MM.1S (cell line): ENCODE data around the gene CLASP1.

Experiments
- DNase-seq: peaks from one replicate; pipeline ENCODE4 v3.0.0-alpha.2; 2015
- H2AFZ ChIP-seq: fragments of 300-600 bp; sonication (generic); 2 replicates; pipeline ENCODE4 v1.6.0; 2016; ENCODE audit warnings: antibody characterized with exemption, low read length
- H3F3A ChIP-seq: fragments of 300-600 bp; sonication (generic); 2 replicates; pipeline ENCODE4 v1.6.1; 2016; ENCODE audit warnings: mild to moderate bottlenecking, antibody characterized with exemption, low read length, moderate library complexity, mixed read lengths; ENCODE audit not compliant: insufficient read depth
- H3K27ac ChIP-seq: fragments of 300-600 bp; sonication (generic); 2 replicates; pipeline ENCODE4 v1.5.1; 2016; ENCODE audit warnings: mild to moderate bottlenecking, low read length
- H3K27me3 ChIP-seq: fragments of 300-600 bp; sonication (generic); replicated peaks from 2 replicates; pipeline ENCODE4 v1.6.0; 2016; ENCODE audit warnings: low read length; ENCODE audit not compliant: insufficient read depth
- H3K36me3 ChIP-seq: fragments of 300-600 bp; sonication (generic); replicated peaks from 2 replicates; pipeline ENCODE4 v1.6.1; 2016; ENCODE audit warnings: mild to moderate bottlenecking, low read length, mixed read lengths; ENCODE audit not compliant: insufficient read depth
- H3K4me1 ChIP-seq: fragments of 300-600 bp; sonication (generic); 2 replicates; pipeline ENCODE4 v1.6.1; 2016; ENCODE audit warnings: low read length, mixed read lengths
- H3K4me2 ChIP-seq: fragments of 300-600 bp; sonication (generic); 2 replicates; pipeline ENCODE4 v1.6.0; 2016; ENCODE audit warnings: low read depth, low read length
- H3K4me3 ChIP-seq: fragments of 300-600 bp; sonication (generic); 2 replicates; pipeline ENCODE4 v1.5.1; 2016; ENCODE audit warnings: low read length, mixed read lengths
- H3K79me2 ChIP-seq: fragments of 300-600 bp; sonication (generic); 2 replicates; pipeline ENCODE4 v1.6.1; 2016; ENCODE audit warnings: mixed run types, low read length, mixed read lengths
- H3K9ac ChIP-seq: fragments of 300-600 bp; sonication (generic); 2 replicates; pipeline ENCODE4 v1.6.1; 2016; ENCODE audit warnings: low read length, mixed read lengths
- H3K9me2 ChIP-seq: fragments of 300-600 bp; sonication (generic); replicated peaks from 2 replicates; pipeline ENCODE4 v1.6.1; 2016; ENCODE audit warnings: mild to moderate bottlenecking, low read length, mixed read lengths; ENCODE audit not compliant: insufficient read depth
- H3K9me3 ChIP-seq: fragments of 300-600 bp; sonication (generic); replicated peaks from 2 replicates; pipeline ENCODE4 v1.6.1; 2016; ENCODE audit warnings: mild to moderate bottlenecking, low read length, mixed read lengths; ENCODE audit not compliant: insufficient read depth
- H4K20me1 ChIP-seq: fragments of 300-600 bp; sonication (generic); 2 replicates; pipeline ENCODE4 v1.6.1; 2016; ENCODE audit warnings: mild to moderate bottlenecking, low read length, moderate library complexity, mixed read lengths; ENCODE audit not compliant: insufficient read depth
- EZH2 ChIP-seq: fragments of 300-600 bp; sonication (generic); optimal IDR thresholded peaks from 2 replicates; pipeline ENCODE3; 2017; ENCODE audit warnings: low read depth, mild to moderate bottlenecking, antibody characterized with exemption, low read length, mixed read lengths
- EZH2phosphoT487 ChIP-seq: fragments of 300-600 bp; sonication (generic); IDR thresholded peaks from 2 replicates; pipeline ENCODE4 v1.6.1; 2018; ENCODE audit warnings: antibody characterized with exemption, low read length
- TF ChIP-seq, protein P1 (sequence below): fragments of 300-600 bp; sonication (generic); IDR thresholded peaks from 2 replicates; pipeline ENCODE4 v1.5.1; 2016; ENCODE audit warnings: antibody characterized with exemption, low read length, mixed read lengths

The CLASP1 gene

DNA sequence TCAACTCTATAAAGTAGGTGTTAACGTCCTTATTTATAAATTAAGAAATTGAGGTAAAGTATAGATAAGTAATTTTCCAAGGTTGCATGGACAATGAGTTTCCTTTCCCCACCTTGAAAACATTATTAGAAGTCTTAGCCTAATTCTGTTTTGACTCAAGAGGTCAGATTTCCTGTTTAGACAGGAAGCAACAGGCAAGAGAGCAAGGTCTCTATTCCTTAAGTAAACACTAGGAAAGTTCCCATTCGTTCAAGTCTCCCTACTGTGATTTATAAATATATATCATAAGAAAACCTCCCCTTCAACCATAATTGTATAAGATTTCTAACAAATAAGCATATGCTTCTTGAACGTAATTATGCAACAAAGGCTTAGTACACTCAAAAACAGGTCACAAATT, 40.3 kb downstream of the CLASP1 start:
- H3K27me3 ChIP-seq = no peaks in the 10 kb centered on the region
- TF ChIP-seq EZH2phosphoT487 = no peak
- TF ChIP-seq, protein P1, sequence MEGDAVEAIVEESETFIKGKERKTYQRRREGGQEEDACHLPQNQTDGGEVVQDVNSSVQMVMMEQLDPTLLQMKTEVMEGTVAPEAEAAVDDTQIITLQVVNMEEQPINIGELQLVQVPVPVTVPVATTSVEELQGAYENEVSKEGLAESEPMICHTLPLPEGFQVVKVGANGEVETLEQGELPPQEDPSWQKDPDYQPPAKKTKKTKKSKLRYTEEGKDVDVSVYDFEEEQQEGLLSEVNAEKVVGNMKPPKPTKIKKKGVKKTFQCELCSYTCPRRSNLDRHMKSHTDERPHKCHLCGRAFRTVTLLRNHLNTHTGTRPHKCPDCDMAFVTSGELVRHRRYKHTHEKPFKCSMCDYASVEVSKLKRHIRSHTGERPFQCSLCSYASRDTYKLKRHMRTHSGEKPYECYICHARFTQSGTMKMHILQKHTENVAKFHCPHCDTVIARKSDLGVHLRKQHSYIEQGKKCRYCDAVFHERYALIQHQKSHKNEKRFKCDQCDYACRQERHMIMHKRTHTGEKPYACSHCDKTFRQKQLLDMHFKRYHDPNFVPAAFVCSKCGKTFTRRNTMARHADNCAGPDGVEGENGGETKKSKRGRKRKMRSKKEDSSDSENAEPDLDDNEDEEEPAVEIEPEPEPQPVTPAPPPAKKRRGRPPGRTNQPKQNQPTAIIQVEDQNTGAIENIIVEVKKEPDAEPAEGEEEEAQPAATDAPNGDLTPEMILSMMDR = no peak
- no peak for TF ChIP-seq EZH2
- no peaks in the 10 kb centered on the region for H3K9me3 ChIP-seq
- H4K20me1 ChIP-seq = no peaks in the 10 kb centered on the region
- H3K79me2 ChIP-seq = peaks cover 73% of the 10 kb centered on the region
- H2AFZ ChIP-seq = no peak overlapping the region
- H3K36me3 ChIP-seq = no peaks in the 10 kb centered on the region
- H3K9ac ChIP-seq = no peak overlapping the region
- H3K4me2 ChIP-seq = no peak overlapping the region
- H3K4me1 ChIP-seq = no peaks in the 10 kb centered on the region
- DNase-seq = no peak
- H3F3A ChIP-seq = no peaks in the 10 kb centered on the region
- no peak overlapping the region for H3K27ac ChIP-seq
- H3K4me3 ChIP-seq = no peak overlapping the region
- no peaks in the 10 kb centered on the region for H3K9me2 ChIP-seq

DNA sequence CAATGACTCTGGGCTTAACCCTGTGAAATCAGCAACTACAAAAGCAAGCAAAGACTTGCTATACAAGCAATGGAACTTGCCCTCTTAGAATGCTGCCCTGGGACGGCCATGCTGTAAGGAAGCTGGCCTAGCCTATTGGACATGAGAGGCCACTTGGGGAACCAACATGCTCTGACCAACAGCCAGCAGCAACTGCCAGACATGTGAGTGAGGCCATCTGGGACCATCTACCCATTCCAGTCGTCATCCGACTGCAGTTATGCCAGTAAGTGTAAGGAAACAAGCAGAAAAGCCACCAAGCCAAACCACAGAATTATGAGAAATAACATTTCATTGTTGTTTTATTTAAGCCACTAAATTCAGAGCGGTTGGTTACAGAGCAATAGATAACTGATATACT, 40.9 kb downstream of the CLASP1 start:
- Histone ChIP-seq H3K4me3 (no peak overlapping the region), H3K27me3 (no peaks in the 10 kb centered on the region), H3K79me2 (peaks cover 76% of the 10 kb centered on the region), H3K9me2 (no peaks in the 10 kb centered on the region), H3K4me2 (no peak overlapping the region), H3K9ac (no peak overlapping the region), H3K27ac (no peak overlapping the region), H2AFZ (no peak overlapping the region), H3F3A (no peaks in the 10 kb centered on the region), H3K4me1 (no peaks in the 10 kb centered on the region), H3K36me3 (no peaks in the 10 kb centered on the region), H3K9me3 (no peaks in the 10 kb centered on the region), H4K20me1 (no peaks in the 10 kb centered on the region)
- TF ChIP-seq EZH2 (no peak), EZH2phosphoT487 (no peak)
- TF ChIP-seq, protein P1 = no peak
- no peak for DNase-seq

DNA sequence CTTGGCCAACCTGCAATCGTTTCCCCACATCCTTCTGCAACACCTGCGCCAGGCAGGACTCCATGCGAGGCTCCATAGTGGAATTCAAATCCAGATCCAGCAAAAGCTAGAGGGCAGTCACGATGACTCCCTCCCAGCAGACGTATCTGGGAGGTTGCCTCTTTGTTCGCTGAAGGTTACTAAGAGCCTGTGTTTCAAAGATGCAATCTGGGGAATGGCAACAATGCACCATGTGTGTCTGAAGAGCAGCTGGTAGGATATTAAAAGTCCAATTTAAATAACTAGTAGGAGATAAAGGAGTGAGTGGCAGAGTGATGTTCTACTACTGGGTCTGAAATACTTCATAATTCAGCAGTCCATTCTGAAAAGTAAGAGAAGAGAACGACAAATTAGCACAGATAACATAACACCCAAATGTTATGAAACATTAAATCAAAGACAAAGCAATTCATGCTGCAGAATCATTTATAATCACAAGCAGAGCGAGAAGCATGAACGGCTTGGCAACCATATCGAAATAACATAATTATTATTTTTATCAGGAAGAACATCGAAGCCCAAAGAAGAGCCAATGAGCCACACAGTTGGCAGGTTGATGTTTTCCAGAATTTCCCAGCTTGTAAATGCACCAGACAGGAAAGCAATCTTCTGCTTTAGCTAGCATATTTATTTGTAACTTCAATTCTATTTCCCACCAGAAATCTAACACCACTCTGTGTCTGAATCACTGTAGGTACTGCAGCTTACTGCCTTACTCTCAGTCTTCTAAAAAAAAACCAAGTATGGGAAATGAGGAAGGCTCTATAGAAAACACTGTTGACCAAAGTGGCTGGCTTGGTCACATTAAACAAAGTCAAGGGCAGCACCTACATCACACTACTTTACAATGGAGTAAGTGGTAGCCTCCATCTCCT, 43.2 kb downstream of the CLASP1 start:
- no peak overlapping the region for H3K4me3 ChIP-seq
- no peak for DNase-seq
- H3K4me2 ChIP-seq = no peak overlapping the region
- H3K27me3 ChIP-seq = no peaks in the 10 kb centered on the region
- H3K9me2 ChIP-seq = no peaks in the 10 kb centered on the region
- H3K9me3 ChIP-seq = no peaks in the 10 kb centered on the region
- H3K79me2 ChIP-seq = peaks cover 89% of the 10 kb centered on the region
- H3K9ac ChIP-seq = no peak overlapping the region
- TF ChIP-seq, protein P1 = no peak
- no peak for TF ChIP-seq EZH2
- no peak for TF ChIP-seq EZH2phosphoT487
- H3F3A ChIP-seq = no peaks in the 10 kb centered on the region
- H2AFZ ChIP-seq = no peak overlapping the region
- H3K4me1 ChIP-seq = no peaks in the 10 kb centered on the region
- H4K20me1 ChIP-seq = no peaks in the 10 kb centered on the region
- H3K27ac ChIP-seq = no peak overlapping the region
- H3K36me3 ChIP-seq = no peaks in the 10 kb centered on the region
